Measurements from ENCODE around the gene TAC3. TPM values are rescaled to one million over a fixed set of nuclear protein-coding genes. Genes with fewer than 3 reads are reported as not detected.
A peak's percentile ranks its signal among the peaks of the same experiment; 100 is the strongest.

The TAC3 gene
- total and polyA plus RNA-seq, 2 donors (not counting 3 experiments of a cell fraction or from before 2014, with no cell fraction given), result not detected

- dilution Hi-C loops (cut with MboI; ENCODE audit: extremely low pct_ligation_motif_present, low sequenced_read_pairs), result no loop called here
- Histone ChIP-seq H3K9me3 (replicated peaks; ENCODE audit: control insufficient read depth, insufficient read depth, low read length) (no peaks in the 10 kb centered on the region), H3K27me3 (ENCODE audit: control insufficient read depth in 2 of 2, insufficient read depth in 2 of 2, low read length in 2 of 2) (peaks cover 1 to 6% of the 10 kb centered on the region in 2 experiments), H3K4me1 (ENCODE audit: control insufficient read depth, extremely low read depth, insufficient read depth, low read length) (peaks cover 8% of the 10 kb centered on the region), H3K9me1 (replicated peaks; ENCODE audit: control insufficient read depth, extremely low read depth, insufficient read depth, low read length) (no peaks in the 10 kb centered on the region), H3K36me3 (ENCODE audit: control insufficient read depth in 2 of 2, extremely low read depth in 1 of 2, insufficient read depth in 2 of 2, low read length in 2 of 2) (peaks cover 0 to 23% of the 10 kb centered on the region in 2 experiments), H4K20me1 (replicated peaks; ENCODE audit: control insufficient read depth, extremely low read depth, insufficient read depth, low read length) (no peaks in the 10 kb centered on the region), H2AFZ (ENCODE audit: low read depth, low read length) (peak overlapping the region; percentile 70), H3K79me2 (ENCODE audit: control insufficient read depth, insufficient read depth, low read length) (peaks cover 17% of the 10 kb centered on the region), H3K4me3 (replicated peaks in 1 of 3; ENCODE audit: insufficient read depth in 1 of 3, low read depth in 1 of 3, low read length in 3 of 3) (peak overlapping the region in 1 of 3 experiments; percentile 39), H3K27ac (ENCODE audit: insufficient read depth, low read depth, low read length) (no peak overlapping the region), H3K9ac (replicated peaks; ENCODE audit: extremely low read depth, insufficient read depth, low read length) (no peak overlapping the region), H3K4me2 (ENCODE audit: insufficient read depth, low read length) (peak overlapping the region; percentile 62)
- DNase-seq (ENCODE audit: low read depth, low spot score) (no peak), FAIRE-seq (peak; percentile 47)
- no TSS peak for BruUV-seq (replicated peaks)
- ChIA-PET CTCF (interaction anchor here (1.6 to 5.5 kb wide), 2 partner anchors 13 to 105 kb away, joined by 4 to 32 read pairs; partner anchors contain the start of gene STAT6), POLR2A (no interaction called here)
- intact Hi-C loops (cut with micrococcal nuclease), result no loop called here
- no peak for TF ChIP-seq FOS (IDR thresholded peaks at IDR 0.05; ENCODE audit: borderline replicate concordance, insufficient read depth, low read length)
Measured at GRCh38 chr12:57006809-57007475, 9.4 kb downstream of the TAC3 start.

DNA sequence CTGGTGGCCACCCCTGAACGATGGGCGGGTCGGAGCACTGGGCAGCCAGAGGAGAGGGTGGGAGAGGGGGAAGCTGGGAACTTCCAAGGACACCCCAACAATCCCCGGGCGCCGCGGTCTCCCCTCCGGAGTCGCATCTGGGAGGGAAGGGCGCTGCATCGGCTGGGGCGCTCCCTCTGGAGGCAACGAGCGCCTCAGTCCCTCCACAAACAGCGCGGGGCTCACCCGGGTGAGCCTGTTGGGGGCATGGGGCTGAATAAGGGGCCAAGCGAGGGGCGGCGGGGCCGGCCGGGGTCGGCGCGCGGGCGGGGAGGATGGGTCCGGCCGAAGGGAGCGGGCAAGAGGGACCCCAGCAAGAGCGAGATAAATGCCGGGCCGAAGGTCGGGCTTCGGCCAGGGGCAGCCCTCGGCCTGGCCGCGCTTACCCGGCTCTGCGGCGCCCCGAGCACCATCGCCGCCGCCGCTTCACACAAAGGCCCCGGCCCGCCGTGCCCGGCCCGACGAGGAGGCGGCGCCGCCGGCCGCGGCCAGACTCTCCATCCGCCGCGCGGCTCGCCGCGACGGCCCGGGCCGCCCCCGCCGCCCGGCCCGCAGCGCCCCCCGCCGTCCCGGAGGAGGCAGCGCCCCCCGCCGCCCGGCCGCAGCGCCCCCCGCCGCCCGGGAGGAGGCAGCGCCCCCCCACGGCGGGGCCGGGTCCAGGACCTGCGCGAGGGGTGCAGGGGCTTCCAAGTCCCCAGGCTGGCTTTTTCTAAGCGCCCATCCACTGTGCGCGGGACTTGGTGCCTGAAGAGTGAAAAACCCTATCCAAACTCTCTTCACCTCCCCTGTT, 10.1 kb downstream of the TAC3 start, which contains the start of gene ZBTB39:
Gene ZBTB39 (minus strand): TSS at position 567 of the 829 bp plus-strand sequence. CDS start 1,629 bp downstream, outside the sequence.
- Histone ChIP-seq H3K9ac (replicated peaks; ENCODE audit: extremely low read depth, insufficient read depth, low read length) (peak within 1 kb of the TSS; percentile 82), H3K9me1 (replicated peaks; ENCODE audit: control insufficient read depth, extremely low read depth, insufficient read depth, low read length) (no peaks in the 10 kb centered on the region), H3K9me3 (replicated peaks; ENCODE audit: control insufficient read depth, insufficient read depth, low read length) (no peaks in the 10 kb centered on the region), H3K4me1 (ENCODE audit: control insufficient read depth, extremely low read depth, insufficient read depth, low read length) (peaks cover 8% of the 10 kb centered on the region), H3K79me2 (ENCODE audit: control insufficient read depth, insufficient read depth, low read length) (peaks cover 17% of the 10 kb centered on the region), H3K36me3 (ENCODE audit: control insufficient read depth in 2 of 2, extremely low read depth in 1 of 2, insufficient read depth in 2 of 2, low read length in 2 of 2) (peaks cover 0 to 23% of the 10 kb centered on the region in 2 experiments), H2AFZ (ENCODE audit: low read depth, low read length) (peak within 1 kb of the TSS; percentile 79), H3K27ac (ENCODE audit: insufficient read depth, low read depth, low read length) (no peak within 1 kb of the TSS), H3K4me3 (replicated peaks in 1 of 3; ENCODE audit: insufficient read depth in 1 of 3, low read depth in 1 of 3, low read length in 3 of 3) (peak within 1 kb of the TSS; percentile 64 to 91 (median 91)), H3K4me2 (ENCODE audit: insufficient read depth, low read length) (peak within 1 kb of the TSS; percentile 72), H3K27me3 (ENCODE audit: control insufficient read depth in 2 of 2, insufficient read depth in 2 of 2, low read length in 2 of 2) (peaks cover under 1 to 2% of the 10 kb centered on the region in 2 experiments), H4K20me1 (replicated peaks; ENCODE audit: control insufficient read depth, extremely low read depth, insufficient read depth, low read length) (no peaks in the 10 kb centered on the region)
- BruUV-seq (replicated peaks), result no TSS peak
- CTCF ChIA-PET, result interaction anchor here (1.0 to 5.5 kb wide), 4 partner anchors 11 to 106 kb away, joined by 3 to 32 read pairs (median 5); partner anchors contain the start of genes STAT6 and TAC3
- FAIRE-seq (no peak), DNase-seq (ENCODE audit: low read depth, low spot score) (peak; percentile 37)
- intact Hi-C loops (cut with micrococcal nuclease) (no loop called here), dilution Hi-C loops (cut with MboI; ENCODE audit: extremely low pct_ligation_motif_present, low sequenced_read_pairs) (no loop called here)
- POLR2A ChIA-PET, result no interaction called here
- TF ChIP-seq CTCF (IDR thresholded peaks at IDR 0.05; ENCODE audit: extremely low read depth in 1 of 2, insufficient read depth in 1 of 2, low read depth in 1 of 2, low read length in 2 of 2) (peak; percentile 44 to 56), EZH2 (IDR thresholded peaks at IDR 0.05; ENCODE audit: borderline replicate concordance, low read depth, low read length, severe bottlenecking) (no peak), FOS (IDR thresholded peaks at IDR 0.05; ENCODE audit: borderline replicate concordance, insufficient read depth, low read length) (no peak), GATA2 (IDR thresholded peaks at IDR 0.05; ENCODE audit: insufficient read depth, insufficient read length, low read depth, low read length) (no peak), POLR2AphosphoS5 (IDR thresholded peaks at IDR 0.05; ENCODE audit: insufficient read depth, low read depth, low read length) (peak; percentile 77), MAX (IDR thresholded peaks at IDR 0.05; ENCODE audit: insufficient read depth, insufficient read length) (no peak), POLR2A (IDR thresholded peaks at IDR 0.05; ENCODE audit: low read depth, low read length) (peak; percentile 73), JUN (IDR thresholded peaks at IDR 0.05; ENCODE audit: borderline replicate concordance, insufficient read depth, insufficient read length, low read depth) (no peak), MYC (IDR thresholded peaks at IDR 0.05; ENCODE audit: low read depth, low read length) (no peak)

Measured in endothelial cell of umbilical vein (primary cell).